GM12891 (cell line): ENCODE data around the gene POU2F3.

ENCODE experiments used
- POLR2A ChIP-seq: IDR thresholded peaks from 2 replicates; pipeline ENCODE4 v1.6.1; 2011; ENCODE audit warnings: low read depth, low read length, control low read depth
- POLR2AphosphoS5 ChIP-seq: IDR thresholded peaks from 2 replicates; pipeline ENCODE4 v1.6.1; 2011; ENCODE audit warnings: low read depth, low read length, control low read depth

GRCh38 chr11:120256178-120256577 lies 16.2 kb downstream of the POU2F3 start:
- TF ChIP-seq POLR2A (no peak), POLR2AphosphoS5 (no peak)
